HAP-1 (cell line): ENCODE results near the gene CFDP1.

Experiments
- DNase-seq, 2 experiments: peaks; one replicate each; pipeline ENCODE4 v3.0.0-alpha.2; 2016 to 2020; ENCODE audit warnings: low spot score in 2 of 2
- H3K27me3 ChIP-seq: fragments of 250-450 bp; sonication (Bioruptor Pico); 2 replicates; pipeline ENCODE4 v1.5.1; 2020; ENCODE audit warnings: low read depth, mild to moderate bottlenecking, moderate library complexity
- H3K36me3 ChIP-seq: fragments of 250-450 bp; sonication (Bioruptor Pico); replicated peaks from 2 replicates; pipeline ENCODE4 v1.5.1; 2020; ENCODE audit warnings: mild to moderate bottlenecking
- H3K4me1 ChIP-seq: fragments of 250-450 bp; sonication (Bioruptor Pico); 2 replicates; pipeline ENCODE4 v1.5.1; 2020; ENCODE audit warnings: mild to moderate bottlenecking
- H3K4me3 ChIP-seq: fragments of 250-450 bp; sonication (Bioruptor Pico); 2 replicates; pipeline ENCODE4 v1.5.1; 2020; ENCODE audit warnings: mild to moderate bottlenecking, moderate library complexity
- H3K9me3 ChIP-seq: fragments of 250-450 bp; sonication (Bioruptor Pico); 2 replicates; pipeline ENCODE4 v1.5.1; 2020; ENCODE audit warnings: mild to moderate bottlenecking, moderate library complexity
- in situ Hi-C: fragments of 300-500 bp; cut with MboI; formaldehyde crosslinking; loops from 3 replicates; pipeline ENCODE4 v1.14.3; 2020; ENCODE audit warnings: low sequenced_read_pairs, inconsistent platforms, mixed read lengths

Gene CFDP1

DNA sequence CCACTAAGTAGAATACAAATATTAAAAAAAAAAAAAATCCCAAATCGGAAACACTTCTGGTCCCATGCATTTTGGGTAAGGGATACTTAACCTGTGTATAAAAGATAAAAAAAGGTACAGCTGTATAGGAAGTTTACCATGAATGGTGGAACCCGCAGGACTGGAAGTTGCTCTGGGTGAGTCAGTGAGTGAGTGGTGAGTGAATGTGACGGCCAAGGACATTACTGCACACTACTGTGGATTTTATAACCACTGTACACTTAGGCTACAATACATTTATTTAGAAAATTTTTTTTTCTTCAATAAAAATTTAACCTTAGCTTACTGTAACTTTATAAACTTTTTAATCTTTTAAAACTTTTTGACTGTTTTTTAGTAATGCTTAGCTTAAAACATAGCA is 110.6 kb downstream of the CFDP1 start:
- in situ Hi-C loops = no loop called here
- H3K9me3 ChIP-seq = no peaks in the 10 kb centered on the region
- no peaks in the 10 kb centered on the region for H3K27me3 ChIP-seq
- H3K4me1 ChIP-seq = no peaks in the 10 kb centered on the region
- H3K36me3 ChIP-seq = no peaks in the 10 kb centered on the region; the same call in 1 of the 2 replicates
- no peak for DNase-seq
- no peak overlapping the region for H3K4me3 ChIP-seq

DNA sequence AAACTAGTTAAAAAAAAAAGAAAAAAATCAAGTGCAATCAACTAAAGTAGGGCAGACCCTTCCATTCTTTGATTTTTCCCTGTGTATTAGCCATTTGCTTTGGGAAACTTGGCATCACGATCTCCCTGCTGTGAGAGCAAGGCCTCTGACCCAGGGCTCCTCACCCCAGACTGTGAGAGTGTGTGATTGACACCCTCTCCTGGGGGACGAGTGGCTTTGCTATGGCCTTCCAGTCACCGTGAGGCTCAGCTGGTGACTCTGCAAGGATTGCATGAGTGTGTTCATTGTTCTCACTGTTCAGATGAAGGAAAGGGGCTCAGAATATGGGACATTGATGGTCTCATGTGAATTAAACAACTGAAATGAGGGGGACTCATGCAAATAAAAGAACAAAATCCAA is 112.9 kb downstream of the CFDP1 start:
- Histone ChIP-seq H3K27me3 (no peaks in the 10 kb centered on the region), H3K36me3 (no peaks in the 10 kb centered on the region), H3K4me3 (no peak overlapping the region), H3K4me1 (no peaks in the 10 kb centered on the region), H3K9me3 (no peaks in the 10 kb centered on the region)
- in situ Hi-C loops = no loop called here
- no peak for DNase-seq

DNA sequence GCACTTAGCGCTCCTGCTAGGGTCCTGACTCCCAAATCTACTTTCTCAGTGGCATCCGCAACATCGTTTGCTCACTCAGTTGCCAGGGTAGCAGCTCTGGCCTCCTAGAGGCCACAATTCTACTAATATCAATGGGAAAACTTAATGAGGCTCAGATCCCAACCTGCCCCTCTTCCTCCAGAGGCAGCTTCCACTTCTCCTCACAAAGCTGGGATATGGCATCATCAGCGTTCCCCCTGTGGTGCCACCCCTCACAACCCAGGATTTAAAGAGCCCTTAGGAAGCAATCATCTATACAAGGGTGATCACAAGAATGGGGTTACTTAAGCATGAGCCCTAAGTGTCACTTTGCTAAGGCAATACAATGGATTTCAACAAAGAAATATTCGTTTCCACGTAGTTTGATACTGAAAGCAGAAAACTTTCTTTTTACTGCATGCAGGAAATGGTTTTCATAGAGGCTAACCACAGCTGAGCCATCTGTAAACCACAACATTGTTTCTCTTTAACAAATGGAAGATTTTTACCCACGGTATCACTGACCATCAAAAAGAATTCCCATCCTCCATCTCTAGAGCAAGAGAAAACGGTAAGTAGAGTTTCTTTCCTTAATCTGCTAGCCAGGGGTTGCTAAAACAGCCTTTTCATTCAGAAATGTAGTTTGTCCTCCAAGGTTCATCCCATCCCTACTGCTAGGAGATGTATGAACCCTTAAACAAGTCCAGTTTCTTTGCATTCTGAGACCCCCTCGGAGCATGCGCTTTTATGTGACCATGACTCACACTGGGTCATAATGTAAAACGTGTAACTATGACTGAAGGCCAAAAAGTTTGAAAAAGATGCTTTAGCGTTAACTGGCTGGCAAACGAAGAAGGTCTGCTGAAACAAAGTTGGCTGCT is 113.5 kb downstream of the CFDP1 start:
- in situ Hi-C loops = no loop called here
- DNase-seq = no peak
- no peaks in the 10 kb centered on the region for H3K27me3 ChIP-seq
- no peaks in the 10 kb centered on the region for H3K9me3 ChIP-seq
- H3K36me3 ChIP-seq = no peaks in the 10 kb centered on the region
- no peak overlapping the region for H3K4me3 ChIP-seq
- no peaks in the 10 kb centered on the region for H3K4me1 ChIP-seq

DNA sequence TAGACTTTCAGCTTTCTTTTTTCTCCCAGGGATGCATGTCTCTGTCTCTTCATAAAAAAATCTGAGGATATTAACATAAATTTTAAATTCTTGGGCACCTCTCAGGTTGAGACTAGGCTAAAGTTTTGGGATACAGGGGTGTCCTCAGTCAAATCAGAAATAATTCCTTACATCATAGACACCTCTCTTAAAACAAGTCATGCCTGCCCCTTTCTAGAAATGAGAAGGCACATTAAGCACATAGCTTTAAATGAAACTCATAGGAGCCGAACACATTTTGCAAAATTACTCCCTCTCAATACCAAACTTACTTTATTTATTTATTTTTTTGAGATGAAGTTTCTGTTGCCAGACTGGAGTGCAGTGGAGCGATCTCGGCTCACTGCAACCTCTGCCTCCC is 114.6 kb downstream of the CFDP1 start:
- Histone ChIP-seq H3K4me1 (no peaks in the 10 kb centered on the region), H3K27me3 (no peaks in the 10 kb centered on the region), H3K9me3 (no peaks in the 10 kb centered on the region), H3K36me3 (no peaks in the 10 kb centered on the region), H3K4me3 (no peak overlapping the region)
- no peak for DNase-seq
- in situ Hi-C loops = no loop called here

DNA sequence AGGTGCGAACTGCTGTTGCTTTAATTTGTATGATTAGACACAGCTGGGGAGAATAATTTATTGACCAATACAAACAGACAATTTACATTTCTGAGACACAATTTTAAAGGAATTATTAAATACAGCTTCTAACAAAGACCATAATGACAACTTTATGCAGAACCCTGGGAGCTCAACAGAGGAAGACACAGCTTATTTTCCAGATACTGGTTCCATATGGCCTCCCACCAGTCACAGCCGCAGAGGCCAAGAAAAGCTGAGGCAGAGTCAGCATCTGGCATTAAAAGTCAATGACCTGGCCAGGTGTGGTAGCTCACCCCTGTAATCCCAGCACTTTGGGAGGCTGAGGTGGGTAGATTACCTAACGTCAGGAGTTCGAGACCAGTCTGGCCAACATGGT is 115.8 kb downstream of the CFDP1 start:
- Histone ChIP-seq H3K4me3 (no peak overlapping the region), H3K4me1 (no peaks in the 10 kb centered on the region), H3K36me3 (no peaks in the 10 kb centered on the region), H3K9me3 (no peaks in the 10 kb centered on the region), H3K27me3 (no peaks in the 10 kb centered on the region)
- DNase-seq = no peak
- in situ Hi-C loops = no loop called here

DNA sequence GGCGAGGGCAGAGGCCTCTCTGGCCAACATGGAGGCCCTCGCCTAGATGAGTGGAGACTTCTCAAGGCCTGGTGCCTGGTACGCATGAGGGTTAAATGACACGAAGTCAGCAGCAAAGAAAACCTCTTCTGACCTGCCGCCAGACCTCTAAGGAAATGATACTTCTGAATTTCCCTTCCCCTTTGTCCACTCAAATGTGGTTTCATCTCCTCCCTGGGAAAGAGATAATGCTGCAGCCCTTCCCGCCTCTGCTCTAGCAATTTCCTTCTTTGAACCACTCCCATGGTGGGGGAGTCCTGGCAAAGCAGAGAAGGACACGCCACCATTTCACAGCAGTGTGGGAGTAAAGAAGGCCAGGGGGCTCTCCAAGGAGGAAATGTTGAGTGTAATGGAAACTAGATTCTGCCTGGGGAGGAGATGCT is 116.2 kb downstream of the CFDP1 start:
- Histone ChIP-seq H3K4me1 (no peaks in the 10 kb centered on the region), H3K27me3 (no peaks in the 10 kb centered on the region), H3K36me3 (no peaks in the 10 kb centered on the region), H3K9me3 (no peaks in the 10 kb centered on the region), H3K4me3 (no peak overlapping the region)
- DNase-seq = no peak
- in situ Hi-C loops = no loop called here

DNA sequence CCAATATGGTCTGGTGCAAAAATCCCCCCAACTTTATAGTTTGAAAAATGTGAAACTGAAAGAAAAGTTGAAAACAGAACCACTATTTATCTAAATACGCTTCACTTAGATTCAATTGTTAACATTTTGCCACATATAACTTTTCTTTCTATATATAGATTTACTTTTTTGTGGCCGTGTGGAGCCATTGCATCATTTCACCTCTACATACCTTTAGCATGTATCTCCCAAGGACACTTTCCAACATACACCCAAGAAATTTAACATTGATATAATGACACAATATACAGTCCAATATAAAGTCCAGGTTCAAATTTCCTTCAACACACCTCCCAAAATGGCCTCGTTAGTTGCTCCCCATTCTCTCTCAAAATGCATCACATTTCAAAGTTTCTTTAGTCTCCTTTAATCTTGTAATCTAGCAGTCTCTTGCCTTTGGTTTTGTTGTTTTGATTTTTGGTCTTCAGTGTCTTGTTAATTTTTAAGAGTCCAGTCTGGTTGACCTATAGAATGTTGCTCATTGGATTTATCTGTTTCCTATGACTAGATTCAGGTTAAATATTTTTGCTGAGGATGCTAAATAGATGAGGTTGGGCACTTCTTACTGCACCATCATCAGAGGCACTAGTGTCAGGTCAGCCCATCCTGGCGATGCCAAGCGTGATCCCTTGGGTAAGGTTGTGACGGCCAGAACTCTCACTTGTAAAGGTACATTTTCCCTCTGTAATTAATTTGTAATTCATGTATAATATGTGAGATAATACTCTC is 117.6 kb downstream of the CFDP1 start:
- in situ Hi-C loops = no loop called here
- no peaks in the 10 kb centered on the region for H3K36me3 ChIP-seq
- DNase-seq = no peak

DNA sequence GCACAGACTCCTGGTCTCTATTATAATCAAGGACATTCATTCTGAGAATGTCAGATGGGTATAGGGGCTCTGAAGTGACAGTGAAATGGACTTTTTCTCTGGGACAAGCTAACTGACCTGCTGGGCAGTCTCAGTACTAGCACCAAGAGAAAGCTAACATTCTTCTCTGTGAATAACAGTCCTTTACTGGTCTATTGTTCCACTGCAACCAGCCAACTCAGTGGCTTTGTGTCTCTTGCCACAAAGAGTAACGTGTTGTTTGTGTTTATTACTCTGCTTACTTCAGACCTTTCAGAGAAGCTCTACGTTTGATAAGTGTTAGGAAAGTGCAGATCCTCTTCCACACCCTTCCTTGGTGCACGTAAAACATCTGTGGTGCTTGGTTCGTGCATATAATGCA is 120.4 kb downstream of the CFDP1 start:
- no peak for DNase-seq
- no peaks in the 10 kb centered on the region for H3K36me3 ChIP-seq
- H3K27me3 ChIP-seq = no peaks in the 10 kb centered on the region
- no peaks in the 10 kb centered on the region for H3K4me1 ChIP-seq
- in situ Hi-C loops = no loop called here
- H3K4me3 ChIP-seq = no peak overlapping the region
- no peaks in the 10 kb centered on the region for H3K9me3 ChIP-seq

More for the DNA sequence above, 117.6 kb downstream of the CFDP1 start:
- no peak overlapping the region for H3K4me3 ChIP-seq
- no peaks in the 10 kb centered on the region for H3K27me3 ChIP-seq
- no peaks in the 10 kb centered on the region for H3K4me1 ChIP-seq
- no peaks in the 10 kb centered on the region for H3K9me3 ChIP-seq

DNA sequence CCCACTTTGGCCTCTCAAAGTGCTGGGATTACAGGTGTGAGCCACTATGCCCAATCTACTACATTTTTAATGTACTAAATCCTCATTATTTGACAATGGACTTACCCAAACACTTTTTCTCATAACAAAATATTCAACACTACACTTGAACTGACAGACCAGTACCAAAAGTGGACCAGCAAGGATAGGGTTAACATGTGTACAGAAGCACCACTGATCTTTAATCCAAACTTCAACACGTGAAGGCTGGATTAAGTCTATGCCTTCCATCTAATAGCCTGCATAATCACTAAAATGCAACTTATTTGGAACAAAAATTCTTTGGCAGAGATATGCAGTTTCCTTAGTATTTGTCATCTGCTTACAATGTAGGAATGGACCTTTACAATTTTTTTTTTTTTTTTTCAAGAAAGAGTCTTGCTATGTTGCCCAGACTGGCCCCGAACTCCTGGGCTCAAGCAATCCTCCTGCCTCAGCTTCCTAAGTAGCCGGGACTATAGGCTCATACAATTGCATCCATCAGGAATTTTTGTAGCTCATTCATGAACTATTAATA is 121.8 kb downstream of the CFDP1 start:
- H3K27me3 ChIP-seq = no peaks in the 10 kb centered on the region
- H3K4me3 ChIP-seq = no peak overlapping the region
- no peaks in the 10 kb centered on the region for H3K9me3 ChIP-seq
- H3K4me1 ChIP-seq = no peaks in the 10 kb centered on the region
- in situ Hi-C loops = no loop called here
- H3K36me3 ChIP-seq = no peaks in the 10 kb centered on the region
- DNase-seq = no peak

DNA sequence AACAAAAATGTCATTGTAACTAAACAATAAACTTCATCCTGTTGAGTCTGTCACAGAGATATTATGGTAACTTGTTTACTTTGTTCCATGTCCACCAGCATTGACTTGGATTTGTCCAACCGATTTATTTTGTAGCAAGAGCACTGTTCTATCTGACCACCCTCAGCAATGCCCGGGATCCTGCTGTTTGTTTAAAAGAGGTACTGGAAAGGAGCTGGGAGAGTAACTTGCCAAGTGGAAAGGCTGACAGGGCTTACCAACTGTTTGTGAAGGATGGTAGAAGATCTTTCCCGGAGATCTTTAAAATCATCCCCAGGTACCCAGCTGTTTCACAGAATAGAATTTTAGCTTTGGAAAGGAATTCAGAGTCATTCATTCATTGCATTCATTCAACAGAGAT is 122.8 kb downstream of the CFDP1 start:
- no peaks in the 10 kb centered on the region for H3K9me3 ChIP-seq
- in situ Hi-C loops = no loop called here
- no peaks in the 10 kb centered on the region for H3K4me1 ChIP-seq

DNA sequence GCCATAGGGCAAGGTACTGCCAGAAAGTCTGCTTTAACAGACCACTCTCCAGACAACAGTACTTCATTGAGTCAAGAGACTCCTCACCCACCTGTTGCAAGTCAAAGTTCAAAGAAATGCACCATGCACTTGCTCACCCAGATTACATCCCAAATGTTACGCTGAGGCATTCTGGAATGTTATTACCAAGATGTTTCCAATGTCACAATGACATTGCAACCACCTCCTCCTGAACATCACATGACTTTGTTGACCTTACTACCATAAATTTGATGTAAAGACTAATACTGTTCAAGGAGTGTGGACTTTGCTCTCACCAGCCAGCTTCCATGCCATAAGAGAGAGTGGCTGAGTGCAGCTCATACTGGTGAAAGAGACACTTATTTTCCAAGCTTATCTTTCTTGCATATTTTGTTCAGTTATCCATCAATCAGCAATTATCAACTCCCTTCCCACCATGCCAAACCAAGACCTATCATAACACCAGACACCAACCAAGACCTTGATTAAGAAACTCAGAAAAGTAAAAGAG is 123.3 kb downstream of the CFDP1 start:
- Histone ChIP-seq H3K9me3 (no peaks in the 10 kb centered on the region), H3K36me3 (peaks cover under 1% of the 10 kb centered on the region; the same call in 1 of the 2 replicates), H3K27me3 (no peaks in the 10 kb centered on the region), H3K4me3 (no peak overlapping the region), H3K4me1 (no peaks in the 10 kb centered on the region)
- in situ Hi-C loops = no loop called here
- no peak for DNase-seq

More for the DNA sequence above, 122.8 kb downstream of the CFDP1 start:
- DNase-seq = no peak
- H3K4me3 ChIP-seq = no peak overlapping the region
- no peaks in the 10 kb centered on the region for H3K36me3 ChIP-seq
- H3K27me3 ChIP-seq = no peaks in the 10 kb centered on the region

DNA sequence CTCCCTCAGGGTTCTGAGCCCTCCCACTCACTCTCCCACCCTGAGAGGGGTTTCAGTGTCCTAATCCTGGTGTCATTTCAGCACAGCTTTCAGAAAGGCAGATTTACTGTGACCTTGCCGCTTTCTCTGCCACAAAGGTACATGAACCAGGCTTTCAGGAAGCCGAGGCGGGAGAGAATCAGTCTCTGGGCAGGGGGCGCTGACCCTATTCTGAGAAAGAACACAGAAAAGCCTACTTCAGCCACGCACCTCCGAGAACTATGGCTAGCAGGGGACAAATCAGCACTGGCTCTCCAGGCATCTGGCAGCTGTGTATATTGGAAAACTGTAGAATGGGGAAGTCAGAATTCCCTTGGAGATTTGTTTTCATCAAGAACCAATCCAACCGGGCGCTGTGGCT is 124.1 kb downstream of the CFDP1 start:
- Histone ChIP-seq H3K27me3 (no peaks in the 10 kb centered on the region), H3K4me3 (no peak overlapping the region), H3K4me1 (no peaks in the 10 kb centered on the region), H3K36me3 (peaks cover 9% of the 10 kb centered on the region; the same call in 1 of the 2 replicates), H3K9me3 (no peaks in the 10 kb centered on the region)
- no peak for DNase-seq
- in situ Hi-C loops = no loop called here

DNA sequence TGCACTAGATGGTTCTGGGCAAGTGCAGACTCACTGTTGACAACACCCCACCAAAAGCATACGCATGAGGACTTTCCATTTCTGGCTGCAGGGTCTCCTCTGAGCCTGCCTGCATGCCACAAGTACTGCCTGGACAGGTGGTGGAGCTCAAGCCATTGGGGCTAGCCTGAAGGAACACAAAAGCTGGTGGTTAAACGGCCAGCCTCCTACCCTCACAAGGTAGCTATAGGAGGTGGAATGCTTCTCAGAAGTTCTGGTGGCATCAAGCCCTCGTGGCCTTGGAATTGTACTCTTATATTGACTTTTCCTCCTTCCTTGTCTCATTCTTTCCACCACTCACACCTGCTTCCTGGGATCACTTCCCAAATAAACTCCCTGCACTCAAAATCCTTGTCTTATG is 125.3 kb downstream of the CFDP1 start:
- no peak for DNase-seq
- Histone ChIP-seq H3K4me3 (no peak overlapping the region), H3K36me3 (peaks cover 9% of the 10 kb centered on the region; the same call in 1 of the 2 replicates), H3K9me3 (no peaks in the 10 kb centered on the region), H3K27me3 (no peaks in the 10 kb centered on the region), H3K4me1 (no peaks in the 10 kb centered on the region)
- in situ Hi-C loops = no loop called here

DNA sequence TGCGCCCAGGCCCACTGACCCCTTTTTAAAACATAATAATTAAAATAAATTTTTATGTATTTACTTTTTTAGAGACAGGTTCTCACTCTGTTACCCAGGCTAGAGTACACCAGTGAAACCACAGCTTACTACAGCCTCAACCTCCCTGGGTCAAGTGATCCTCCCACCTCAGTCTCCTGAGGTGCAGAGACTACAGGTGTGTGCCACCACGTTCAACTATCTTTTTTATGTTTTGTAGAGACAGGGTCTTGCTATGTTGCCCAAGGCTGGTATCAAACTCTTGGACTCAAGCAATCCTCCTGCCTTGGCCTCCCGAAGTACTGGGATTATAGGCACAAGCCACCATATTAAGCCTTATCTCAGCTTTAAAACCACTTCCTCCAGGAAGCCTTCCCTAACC is 125.8 kb downstream of the CFDP1 start:
- H3K4me1 ChIP-seq = no peaks in the 10 kb centered on the region
- DNase-seq = no peak
- no peaks in the 10 kb centered on the region for H3K27me3 ChIP-seq
- H3K9me3 ChIP-seq = no peaks in the 10 kb centered on the region
- H3K36me3 ChIP-seq = peaks cover 9% of the 10 kb centered on the region; the same call in 1 of the 2 replicates
- in situ Hi-C loops = no loop called here
- H3K4me3 ChIP-seq = no peak overlapping the region
